HepG2 (cell line): ENCODE measurements around the gene TOX2. TPM values are rescaled to one million over a fixed set of nuclear protein-coding genes. Genes with fewer than 3 reads are reported as not detected.
A peak's percentile ranks its signal among the peaks of the same experiment; 100 is the strongest.

Experiments
- ATAC-seq: fragments of 200-7000 bp; cut with Tn5 transposase; 3 replicates; pipeline ENCODE4 v1.9.1; 2020; ENCODE audit warnings: mild to moderate bottlenecking, moderate library complexity
- BruUV-seq: library from RNA; stranded (reverse); fragments of 400-500 nt; replicated peaks from 2 replicates; lab custom pipeline; 2021; lab: Mats Ljungman, UMichigan
- CTCF ChIA-PET: fragments of 300-600 bp; formaldehyde crosslinking; extraction: SDS; loops from one replicate; lab custom pipeline; 2021; ENCODE audit warnings: low total read pairs, inconsistent platforms, low intra/inter-chr PET ratio; lab: Yijun Ruan, JAX
- POLR2A ChIA-PET: fragments of 350-600 bp; sonication (Branson Sonifier 250); formaldehyde crosslinking; loops from one replicate; lab custom pipeline; 2020; ENCODE audit warnings: antibody characterized with exemption, inconsistent platforms; lab: Yijun Ruan, JAX
- DNase-seq: peaks from one replicate; pipeline ENCODE4 v3.0.0-alpha.2; 2015; ENCODE audit warnings: low spot score
- FAIRE-seq: peaks from 3 replicates; lab custom pipeline; 2011; peaks lifted over from hg19 to GRCh38; lab: Jason Lieb, UNC
- H2AFZ ChIP-seq: one replicate; pipeline ENCODE4 v1.6.1; 2011; ENCODE audit warnings: low read length, inconsistent platforms
- H3K27ac ChIP-seq: fragments of 300-600 bp; 3 replicates; pipeline ENCODE4 v1.8.0; 2011; ENCODE audit warnings: mixed run types, mild to moderate bottlenecking, mixed read lengths, low read length, inconsistent platforms; ENCODE audit not compliant: insufficient read depth; ENCODE audit errors: extremely low read length
- H3K27me3 ChIP-seq, 2 experiments: fragments of 200-600 bp in 1 of 2; 2 replicates in 1 of 2; 3 replicates in 1 of 2; pipeline versions ENCODE4 v1.6.0 to v1.8.0; 2011; ENCODE audit warnings: low read length in 2 of 2, mild to moderate bottlenecking in 2 of 2, moderate library complexity in 2 of 2, inconsistent platforms in 1 of 2; ENCODE audit not compliant: insufficient read depth in 2 of 2, control insufficient read depth in 1 of 2
- H3K36me3 ChIP-seq, 2 experiments: fragments of 200-600 bp in 1 of 2; replicated peaks in 1 of 2; 2 replicates in 1 of 2; 3 replicates in 1 of 2; pipeline versions ENCODE4 v1.5.1 to v1.8.0; 2011; ENCODE audit warnings: low read length in 2 of 2, inconsistent platforms in 1 of 2; ENCODE audit not compliant: insufficient read depth in 2 of 2, control insufficient read depth in 1 of 2
- H3K4me1 ChIP-seq: 2 replicates; pipeline ENCODE4 v1.5.1; 2012; ENCODE audit warnings: low read length, inconsistent platforms; ENCODE audit not compliant: insufficient read depth
- H3K4me2 ChIP-seq: 2 replicates; pipeline ENCODE4 v1.6.0; 2011; ENCODE audit warnings: low read depth, low read length, inconsistent platforms
- H3K4me3 ChIP-seq, 3 experiments: fragments of 200-600 bp in 1 of 3; sonication (generic), shearing (Covaris generic) in 1 of 3; replicated peaks in 1 of 3; 2 replicates each; pipeline ENCODE4 v1.5.1; 2011 to 2016; ENCODE audit warnings: low read length in 3 of 3, inconsistent platforms in 2 of 3, low read depth in 2 of 3, mild to moderate bottlenecking in 2 of 3, control low read depth in 1 of 3, mixed read lengths in 1 of 3; ENCODE audit not compliant: insufficient read depth in 1 of 3
- H3K79me2 ChIP-seq: one replicate; pipeline ENCODE4 v1.6.1; 2011; ENCODE audit warnings: low read length, inconsistent platforms; ENCODE audit not compliant: insufficient read depth
- H3K9ac ChIP-seq: 2 replicates; pipeline ENCODE4 v1.6.0; 2011; ENCODE audit warnings: mild to moderate bottlenecking, low read depth, low read length, inconsistent platforms; ENCODE audit not compliant: insufficient read depth
- H3K9me3 ChIP-seq: 2 replicates; pipeline ENCODE4 v1.5.1; 2012; ENCODE audit warnings: mild to moderate bottlenecking, low read length
- H4K20me1 ChIP-seq: 2 replicates; pipeline ENCODE4 v1.6.0; 2011; ENCODE audit warnings: inconsistent platforms, mild to moderate bottlenecking, low read length, moderate library complexity; ENCODE audit not compliant: insufficient read depth
- CEBPB ChIP-seq: IDR thresholded peaks from 2 replicates; pipeline ENCODE4 v1.6.1; 2011; ENCODE audit warnings: low read depth, low read length, improper control_type of control experiment, borderline replicate concordance
- HCFC1 ChIP-seq: fragments of 150-350 bp; IDR thresholded peaks from 2 replicates; pipeline ENCODE4 v1.6.1; 2014; ENCODE audit warnings: low read depth, low read length
- SALL2 ChIP-seq: sonication (generic); formaldehyde crosslinking; IDR thresholded peaks from 2 replicates; pipeline ENCODE4 v1.8.1; 2023; ENCODE audit warnings: mild to moderate bottlenecking, missing genetic modification reagents, inconsistent platforms
- SOX5 ChIP-seq: IDR thresholded peaks from 2 replicates; pipeline ENCODE4 v1.6.1; 2016; ENCODE audit warnings: borderline replicate concordance
- ZNF121 ChIP-seq: sonication (generic); formaldehyde crosslinking; IDR thresholded peaks from 2 replicates; pipeline ENCODE4 v1.5.0; 2020; ENCODE audit warnings: mild to moderate bottlenecking, missing genetic modification reagents
- ZNF776 ChIP-seq: sonication (generic); formaldehyde crosslinking; IDR thresholded peaks from 2 replicates; pipeline ENCODE4 v1.4.0; 2020; ENCODE audit warnings: mild to moderate bottlenecking, missing genetic modification reagents
- WGBS: methylation state at CpG from one replicate; pipeline ENCODE4 v1.1.6; 2017; ENCODE audit warnings: low lambda C conversion rate; 5-methylcytosine and 5-hydroxymethylcytosine counted together
- in situ Hi-C: cut with HindIII; loops from 2 replicates; pipeline ENCODE4 v1.10.0; 2017; ENCODE audit warnings: low pct_unique_long_range_greater_than_20kb; ENCODE audit not compliant: extremely low pct_ligation_motif_present
- intact Hi-C: fragments of 100-400 bp; cut with micrococcal nuclease; formaldehyde crosslinking; loops from one replicate; pipeline ENCODE4 v1.10.0; 2022; ENCODE audit not compliant: unreplicated experiment
- polyA plus RNA-seq, 8 experiments: library from polyadenylated mRNA; depleted of rRNA in 3 of 8; stranded (reverse) in 7 of 8; unstranded in 1 of 8; fragments of >200 nt; fragmentation: Illumina TruSeq in 4 of 8; extraction: Trizol in 4 of 8; gene quantifications; 2 replicates each; pipeline versions ENCODE4 v1.2.1 to v1.2.3, GENCODE V29; 2011 to 2016; ENCODE audit warnings: low read depth in 4 of 8, missing spikeins in 1 of 8, mixed read lengths in 1 of 8; ENCODE audit not compliant: insufficient read depth in 1 of 8
- total RNA-seq, 5 experiments: library from RNA; depleted of rRNA; stranded (reverse); fragments of >200 nt; fragmentation: Illumina TruSeq; extraction: Trizol; gene quantifications; 2 replicates each; pipeline ENCODE4 v1.2.3, GENCODE V29; 2016; ENCODE audit warnings: low read depth in 1 of 5
- TF ChIP-seq, protein P1 (sequence below), 2 experiments: IDR thresholded peaks; 2 replicates each; pipeline ENCODE4 v1.6.1; 2011 to 2012; ENCODE audit warnings: low read length in 2 of 2, borderline replicate concordance in 1 of 2, low read depth in 1 of 2, mild to moderate bottlenecking in 1 of 2, moderate library complexity in 1 of 2
- TF ChIP-seq, protein P2 (sequence below): conservative IDR thresholded peaks from 2 replicates; pipeline ENCODE4 v1.6.1; 2018; ENCODE audit warnings: missing genetic modification reagents
- TF ChIP-seq, protein P3 (sequence below): sonication (generic); formaldehyde crosslinking; IDR thresholded peaks from 2 replicates; pipeline ENCODE4 v1.5.0; 2020; ENCODE audit warnings: missing genetic modification reagents

The TOX2 gene
- total and polyA plus RNA-seq, 2 of the 13 experiments (the other 11 are each of a cell fraction or from before 2014, with no cell fraction given) = not detected

DNA sequence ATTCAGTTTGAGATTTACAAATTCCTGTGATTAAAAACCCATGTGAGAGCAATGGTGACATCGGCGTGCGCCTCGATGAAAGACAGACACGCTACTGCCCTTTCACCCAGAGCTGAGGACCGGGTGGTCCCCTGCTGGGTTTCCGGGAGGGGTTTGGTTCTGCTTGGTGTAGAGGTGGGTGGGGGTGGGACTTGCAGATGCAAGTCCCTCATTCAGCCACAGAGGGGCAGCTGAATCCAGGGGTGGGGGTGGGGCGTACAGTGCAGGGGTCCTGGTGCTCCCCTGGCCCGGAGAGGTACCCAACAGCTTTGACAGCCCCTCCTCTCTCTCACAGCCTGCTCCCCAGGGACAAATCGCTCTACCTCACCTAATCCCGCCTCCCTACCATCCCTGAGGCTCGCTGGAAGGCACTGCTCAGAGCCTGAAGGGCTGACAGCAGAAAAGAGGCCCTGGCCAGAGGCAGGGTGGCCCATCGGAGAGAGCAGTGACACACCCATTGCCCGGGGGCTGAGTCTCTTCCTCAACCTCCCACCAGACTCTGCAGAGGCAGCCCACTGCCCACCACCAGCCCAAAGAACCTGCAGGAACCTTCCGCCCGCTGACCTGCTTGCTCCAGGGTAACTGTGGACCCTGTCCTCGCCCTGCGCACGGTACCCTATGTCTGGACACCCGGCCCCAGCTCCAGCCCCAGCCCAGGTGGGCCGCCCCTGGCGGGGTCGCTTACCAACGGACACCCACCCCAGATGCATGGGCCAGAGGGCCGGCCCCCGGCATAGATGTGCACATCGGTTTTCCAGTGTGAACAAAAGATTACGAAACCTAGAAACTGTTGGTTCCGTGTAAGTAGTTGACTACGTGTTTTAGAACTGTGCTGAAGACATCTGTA, 153.9 kb downstream of the TOX2 start:
- Histone ChIP-seq H3K36me3 (no peaks in the 10 kb centered on the region), H4K20me1 (no peaks in the 10 kb centered on the region), H3K27me3 (peaks cover 29 to 81% of the 10 kb centered on the region in 2 experiments; a peak in 4 of 5 replicates), H3K4me1 (no peaks in the 10 kb centered on the region), H3K9ac (no peak overlapping the region), H3K27ac (no peak overlapping the region), H3K79me2 (no peaks in the 10 kb centered on the region), H3K9me3 (no peaks in the 10 kb centered on the region), H3K4me3 (no peak overlapping the region), H2AFZ (no peak overlapping the region), H3K4me2 (no peak overlapping the region)
- ChIA-PET CTCF (no interaction called here), POLR2A (no interaction called here)
- no TSS peak for BruUV-seq
- FAIRE-seq = peak; percentile 18
- intact Hi-C loops = no loop called here
- no peak for DNase-seq
- 33% methylated on average over 29 of the region's 30 CpGs for WGBS
- ATAC-seq = no peak; the same call in 2 of the 3 replicates
- TF ChIP-seq SALL2 (CRISPR knock-in tag) (no peak), HCFC1 (no peak), CEBPB (peak; percentile 62; the same call in 1 of the 2 replicates), ZNF121 (CRISPR knock-in tag) (no peak), ZNF776 (CRISPR knock-in tag) (no peak), SOX5 (CRISPR knock-in tag) (no peak)
- TF ChIP-seq, protein P1, sequence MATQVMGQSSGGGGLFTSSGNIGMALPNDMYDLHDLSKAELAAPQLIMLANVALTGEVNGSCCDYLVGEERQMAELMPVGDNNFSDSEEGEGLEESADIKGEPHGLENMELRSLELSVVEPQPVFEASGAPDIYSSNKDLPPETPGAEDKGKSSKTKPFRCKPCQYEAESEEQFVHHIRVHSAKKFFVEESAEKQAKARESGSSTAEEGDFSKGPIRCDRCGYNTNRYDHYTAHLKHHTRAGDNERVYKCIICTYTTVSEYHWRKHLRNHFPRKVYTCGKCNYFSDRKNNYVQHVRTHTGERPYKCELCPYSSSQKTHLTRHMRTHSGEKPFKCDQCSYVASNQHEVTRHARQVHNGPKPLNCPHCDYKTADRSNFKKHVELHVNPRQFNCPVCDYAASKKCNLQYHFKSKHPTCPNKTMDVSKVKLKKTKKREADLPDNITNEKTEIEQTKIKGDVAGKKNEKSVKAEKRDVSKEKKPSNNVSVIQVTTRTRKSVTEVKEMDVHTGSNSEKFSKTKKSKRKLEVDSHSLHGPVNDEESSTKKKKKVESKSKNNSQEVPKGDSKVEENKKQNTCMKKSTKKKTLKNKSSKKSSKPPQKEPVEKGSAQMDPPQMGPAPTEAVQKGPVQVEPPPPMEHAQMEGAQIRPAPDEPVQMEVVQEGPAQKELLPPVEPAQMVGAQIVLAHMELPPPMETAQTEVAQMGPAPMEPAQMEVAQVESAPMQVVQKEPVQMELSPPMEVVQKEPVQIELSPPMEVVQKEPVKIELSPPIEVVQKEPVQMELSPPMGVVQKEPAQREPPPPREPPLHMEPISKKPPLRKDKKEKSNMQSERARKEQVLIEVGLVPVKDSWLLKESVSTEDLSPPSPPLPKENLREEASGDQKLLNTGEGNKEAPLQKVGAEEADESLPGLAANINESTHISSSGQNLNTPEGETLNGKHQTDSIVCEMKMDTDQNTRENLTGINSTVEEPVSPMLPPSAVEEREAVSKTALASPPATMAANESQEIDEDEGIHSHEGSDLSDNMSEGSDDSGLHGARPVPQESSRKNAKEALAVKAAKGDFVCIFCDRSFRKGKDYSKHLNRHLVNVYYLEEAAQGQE (IDR thresholded peaks at IDR 0.05; ENCODE audit: borderline replicate concordance in 1 of 2, low read depth in 1 of 2, low read length in 2 of 2) = no peak
- TF ChIP-seq, protein P2, sequence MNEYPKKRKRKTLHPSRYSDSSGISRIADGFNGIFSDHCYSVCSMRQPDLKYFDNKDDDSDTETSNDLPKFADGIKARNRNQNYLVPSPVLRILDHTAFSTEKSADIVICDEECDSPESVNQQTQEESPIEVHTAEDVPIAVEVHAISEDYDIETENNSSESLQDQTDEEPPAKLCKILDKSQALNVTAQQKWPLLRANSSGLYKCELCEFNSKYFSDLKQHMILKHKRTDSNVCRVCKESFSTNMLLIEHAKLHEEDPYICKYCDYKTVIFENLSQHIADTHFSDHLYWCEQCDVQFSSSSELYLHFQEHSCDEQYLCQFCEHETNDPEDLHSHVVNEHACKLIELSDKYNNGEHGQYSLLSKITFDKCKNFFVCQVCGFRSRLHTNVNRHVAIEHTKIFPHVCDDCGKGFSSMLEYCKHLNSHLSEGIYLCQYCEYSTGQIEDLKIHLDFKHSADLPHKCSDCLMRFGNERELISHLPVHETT (CRISPR knock-in tag) = no peak
- TF ChIP-seq, protein P3, sequence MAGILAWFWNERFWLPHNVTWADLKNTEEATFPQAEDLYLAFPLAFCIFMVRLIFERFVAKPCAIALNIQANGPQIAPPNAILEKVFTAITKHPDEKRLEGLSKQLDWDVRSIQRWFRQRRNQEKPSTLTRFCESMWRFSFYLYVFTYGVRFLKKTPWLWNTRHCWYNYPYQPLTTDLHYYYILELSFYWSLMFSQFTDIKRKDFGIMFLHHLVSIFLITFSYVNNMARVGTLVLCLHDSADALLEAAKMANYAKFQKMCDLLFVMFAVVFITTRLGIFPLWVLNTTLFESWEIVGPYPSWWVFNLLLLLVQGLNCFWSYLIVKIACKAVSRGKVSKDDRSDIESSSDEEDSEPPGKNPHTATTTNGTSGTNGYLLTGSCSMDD (CRISPR knock-in tag) = no peak
- TF ChIP-seq, all 625 proteins: peak for 1
- in situ Hi-C loops = no loop called here
